K562 (cell line): ENCODE data around the gene CHTOP. TPM values are rescaled to one million over a fixed set of nuclear protein-coding genes. Genes with fewer than 3 reads are reported as not detected.

Experiments used
- BACH1 ChIP-seq: fragments of 200-800 bp; sonication (Bioruptor generic); IDR thresholded peaks from 2 replicates; pipeline ENCODE4 v1.6.1; 2016; ENCODE audit warnings: missing genetic modification characterization, missing compliant biosample characterization
- CBFA2T3 ChIP-seq: fragments of 450-650 bp; IDR thresholded peaks from 2 replicates; pipeline ENCODE4 v1.6.1; 2017
- DPF2 ChIP-seq: fragments of 450-650 bp; IDR thresholded peaks from 2 replicates; pipeline ENCODE4 v1.6.1; 2016
- ETV6 ChIP-seq, 3 experiments: fragments of 150-350 bp in 1 of 3; sonication (generic) in 1 of 3; formaldehyde crosslinking in 1 of 3; IDR thresholded peaks; 2 replicates each; pipeline versions ENCODE4 v1.6.1 to v1.8.0; 2014 to 2022; ENCODE audit warnings: borderline replicate concordance in 2 of 3, low read depth in 2 of 3, antibody characterized with exemption in 1 of 3, low read length in 1 of 3, mild to moderate bottlenecking in 1 of 3, missing genetic modification reagents in 1 of 3
- FOS ChIP-seq: IDR thresholded peaks from 3 replicates; pipeline ENCODE4 v1.6.1; 2011; ENCODE audit not compliant: insufficient read length; ENCODE audit errors: extremely low read depth
- FOSL1 ChIP-seq: fragments of 200-800 bp; sonication (Bioruptor generic); conservative IDR thresholded peaks from 2 replicates; pipeline ENCODE4 v1.6.1; 2016; ENCODE audit warnings: missing genetic modification characterization, missing compliant biosample characterization
- MAZ ChIP-seq, 2 experiments: fragments of 450-650 bp in 1 of 2; sonication (generic) in 1 of 2; formaldehyde crosslinking; IDR thresholded peaks in 1 of 2; conservative IDR thresholded peaks in 1 of 2; 2 replicates each; pipeline versions ENCODE4 v1.4.0 to v1.5.0; 2020; ENCODE audit warnings: mild to moderate bottlenecking in 1 of 2, missing genetic modification reagents in 1 of 2
- MCM7 ChIP-seq, 2 experiments: fragments of 450-650 bp; IDR thresholded peaks; 2 replicates each; pipeline ENCODE4 v1.6.1; 2016 to 2018
- MTF1 ChIP-seq: fragments of 250-450 bp; sonication (Bioruptor Pico); IDR thresholded peaks from 2 replicates; pipeline ENCODE4 v1.9.0; 2021; ENCODE audit warnings: moderate library complexity, mild to moderate bottlenecking, inconsistent platforms, borderline replicate concordance
- NR2C2 ChIP-seq, 2 experiments: fragments of 200-800 bp in 1 of 2; sonication (Bioruptor generic) in 1 of 2; sonication (generic) in 1 of 2; formaldehyde crosslinking in 1 of 2; IDR thresholded peaks; 2 replicates each; pipeline versions ENCODE4 v1.6.1 to v1.8.0; 2016 to 2022; ENCODE audit warnings: mild to moderate bottlenecking in 1 of 2, missing compliant biosample characterization in 1 of 2, missing genetic modification characterization in 1 of 2, missing genetic modification reagents in 1 of 2
- SETDB1 ChIP-seq: IDR thresholded peaks from one replicate; pipeline ENCODE4 v1.6.1; 2012; ENCODE audit warnings: low read length, control low read depth, inconsistent platforms
- SIN3A ChIP-seq, 2 experiments: fragments of 150-350 bp in 1 of 2; IDR thresholded peaks; 2 replicates each; pipeline ENCODE4 v1.6.1; 2011 to 2016; ENCODE audit warnings: borderline replicate concordance in 2 of 2, low read depth in 2 of 2, low read length in 2 of 2, mild to moderate bottlenecking in 2 of 2, moderate library complexity in 2 of 2; ENCODE audit not compliant: control insufficient read depth in 1 of 2
- SMARCA4 ChIP-seq: fragments of 450-650 bp; IDR thresholded peaks from 2 replicates; pipeline ENCODE4 v1.6.1; 2016
- SMARCC2 ChIP-seq: fragments of 450-650 bp; IDR thresholded peaks from 2 replicates; pipeline ENCODE4 v1.6.1; 2017; ENCODE audit warnings: antibody characterized with exemption, moderate library complexity, mild to moderate bottlenecking, low read depth
- SOX6 ChIP-seq: fragments of 450-650 bp; IDR thresholded peaks from 2 replicates; pipeline ENCODE4 v1.6.1; 2014; ENCODE audit warnings: mild to moderate bottlenecking
- TBP ChIP-seq: optimal IDR thresholded peaks from 2 replicates; pipeline ENCODE3; 2011; ENCODE audit warnings: low read depth, low read length, improper control_type of control experiment
- TCFL5 ChIP-seq: fragments of 250-450 bp; sonication (Bioruptor Pico); conservative IDR thresholded peaks from 2 replicates; pipeline ENCODE4 v1.6.1; 2021; ENCODE audit warnings: mild to moderate bottlenecking, moderate library complexity, matching md5 sums
- ZNF12 ChIP-seq: sonication (generic); formaldehyde crosslinking; IDR thresholded peaks from 2 replicates; pipeline ENCODE4 v1.4.0; 2020; ENCODE audit warnings: mild to moderate bottlenecking, missing genetic modification reagents
- ZNF224 ChIP-seq: sonication (generic); formaldehyde crosslinking; IDR thresholded peaks from 2 replicates; pipeline ENCODE4 v1.8.0; 2022; ENCODE audit warnings: mild to moderate bottlenecking, missing genetic modification reagents
- ZSCAN29 ChIP-seq: fragments of 450-650 bp; IDR thresholded peaks from 2 replicates; pipeline ENCODE4 v1.6.1; 2017
- polyA plus RNA-seq, 8 experiments: library from polyadenylated mRNA; depleted of rRNA in 4 of 8; stranded (reverse) in 5 of 8; unstranded in 3 of 8; fragments of >200 nt; fragmentation: Nextera tagmentation in 2 of 8; fragmentation: Illumina TruSeq in 1 of 8; extraction: Ambion mirVana in 2 of 8; extraction: Trizol in 1 of 8; gene quantifications; 2 replicates each; pipeline versions ENCODE4 v1.2.1 to v1.2.3, GENCODE V29; 2011 to 2014; ENCODE audit warnings: inconsistent platforms in 1 of 8, missing spikeins in 1 of 8
- total RNA-seq, 7 experiments: library from RNA; depleted of rRNA in 6 of 7; stranded (reverse); fragments of >200 nt in 6 of 7; fragmentation: Illumina TruSeq in 2 of 7; extraction: Trizol in 2 of 7; gene quantifications; 2 replicates each; pipeline versions ENCODE4 v1.2.1 to v1.2.3, GENCODE V29; 2011 to 2021; ENCODE audit warnings: low replicate concordance in 1 of 7
- TF ChIP-seq, protein P1 (sequence below): fragments of 450-650 bp; formaldehyde crosslinking; conservative IDR thresholded peaks from 2 replicates; pipeline ENCODE4 v1.4.0; 2022; ENCODE audit warnings: mild to moderate bottlenecking, missing genetic modification characterization

Gene CHTOP
- total and polyA plus RNA-seq, 9 of the 15 experiments (the other 6 are each of a cell fraction or from before 2014, with no cell fraction given): 10.2 to 91.8 (median 60.8) TPM

DNA sequence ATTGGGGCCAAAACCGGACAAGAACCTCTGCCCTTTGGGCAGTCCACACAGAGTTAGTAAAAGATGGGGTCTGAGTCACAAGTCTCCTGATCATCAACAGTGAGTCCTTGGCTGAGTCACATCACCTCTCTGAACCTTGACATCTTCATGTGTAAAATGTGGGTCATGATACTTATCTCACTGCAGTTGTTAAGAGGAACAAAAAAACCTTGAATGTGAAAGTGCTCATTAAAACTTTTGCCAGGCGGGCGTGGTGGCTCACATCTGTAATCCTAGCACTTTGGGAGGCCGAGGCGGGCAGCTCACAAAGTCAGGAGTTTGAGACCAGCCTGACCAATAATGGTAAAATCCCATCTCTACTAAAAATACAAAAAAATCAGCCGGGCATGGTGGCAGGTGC lies 36.7 kb upstream of the CHTOP start (continued):
- TF ChIP-seq NR2C2 (CRISPR knock-in tag; IDR thresholded peaks at IDR 0.05) (no peak), NR2C2 (tag; IDR thresholded peaks at IDR 0.05) (peak; percentile 87), CBFA2T3 (0 out of 2 replicates have a peak, but pooled peaks have one; percentile 5), SMARCA4 (peak; percentile 67; the same call in 1 of the 2 replicates), SOX6 (peak; percentile 38; the same call in 1 of the 2 replicates), SIN3A (IDR thresholded peaks at IDR 0.05; ENCODE audit: borderline replicate concordance in 2 of 2, control insufficient read depth in 1 of 2, low read depth in 2 of 2, low read length in 2 of 2) (no peak), SETDB1 (no peak), SMARCC2 (0 out of 2 replicates have a peak, but pooled peaks have one; percentile 19), BACH1 (peak; percentile 45; the same call in 1 of the 2 replicates), FOSL1 (tag) (peak; percentile 97), DPF2 (peak; percentile 48), ZSCAN29 (no peak), FOS (peak; percentile 40), MAZ (CRISPR knock-in tag; conservative IDR thresholded peaks at IDR 0.05 in 1 of 2, IDR thresholded peaks at IDR 0.05 in 1 of 2) (no peak), ZNF224 (CRISPR knock-in tag) (no peak), ETV6 (IDR thresholded peaks at IDR 0.05; ENCODE audit: borderline replicate concordance in 1 of 2, low read depth in 2 of 2, low read length in 1 of 2) (no peak), ETV6 (CRISPR knock-in tag; IDR thresholded peaks at IDR 0.05; ENCODE audit: borderline replicate concordance) (no peak), ZNF12 (CRISPR knock-in tag) (no peak), MCM7 (IDR thresholded peaks at IDR 0.05) (no peak), TBP (no peak), TCFL5 (CRISPR knock-in tag) (no peak), MTF1 (CRISPR knock-in tag) (no peak)
- TF ChIP-seq, protein P1, sequence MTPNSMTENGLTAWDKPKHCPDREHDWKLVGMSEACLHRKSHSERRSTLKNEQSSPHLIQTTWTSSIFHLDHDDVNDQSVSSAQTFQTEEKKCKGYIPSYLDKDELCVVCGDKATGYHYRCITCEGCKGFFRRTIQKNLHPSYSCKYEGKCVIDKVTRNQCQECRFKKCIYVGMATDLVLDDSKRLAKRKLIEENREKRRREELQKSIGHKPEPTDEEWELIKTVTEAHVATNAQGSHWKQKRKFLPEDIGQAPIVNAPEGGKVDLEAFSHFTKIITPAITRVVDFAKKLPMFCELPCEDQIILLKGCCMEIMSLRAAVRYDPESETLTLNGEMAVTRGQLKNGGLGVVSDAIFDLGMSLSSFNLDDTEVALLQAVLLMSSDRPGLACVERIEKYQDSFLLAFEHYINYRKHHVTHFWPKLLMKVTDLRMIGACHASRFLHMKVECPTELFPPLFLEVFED (CRISPR knock-in tag): no peak
